HG02571 (cell line): ENCODE data around the gene RBL2.
"Not testable (repeated sequence)": the region's sequence is repeated elsewhere in the genome, so short reads cannot be mapped to it uniquely, and the experiment has no call there.

Experiments used
- ATAC-seq: cut with Tn5 transposase; IDR thresholded peaks from one replicate; pipeline ENCODE4 v1.9.1; 2021; ENCODE audit warnings: mild to moderate bottlenecking, moderate library complexity; ENCODE audit not compliant: unreplicated experiment

Gene RBL2, protein sequence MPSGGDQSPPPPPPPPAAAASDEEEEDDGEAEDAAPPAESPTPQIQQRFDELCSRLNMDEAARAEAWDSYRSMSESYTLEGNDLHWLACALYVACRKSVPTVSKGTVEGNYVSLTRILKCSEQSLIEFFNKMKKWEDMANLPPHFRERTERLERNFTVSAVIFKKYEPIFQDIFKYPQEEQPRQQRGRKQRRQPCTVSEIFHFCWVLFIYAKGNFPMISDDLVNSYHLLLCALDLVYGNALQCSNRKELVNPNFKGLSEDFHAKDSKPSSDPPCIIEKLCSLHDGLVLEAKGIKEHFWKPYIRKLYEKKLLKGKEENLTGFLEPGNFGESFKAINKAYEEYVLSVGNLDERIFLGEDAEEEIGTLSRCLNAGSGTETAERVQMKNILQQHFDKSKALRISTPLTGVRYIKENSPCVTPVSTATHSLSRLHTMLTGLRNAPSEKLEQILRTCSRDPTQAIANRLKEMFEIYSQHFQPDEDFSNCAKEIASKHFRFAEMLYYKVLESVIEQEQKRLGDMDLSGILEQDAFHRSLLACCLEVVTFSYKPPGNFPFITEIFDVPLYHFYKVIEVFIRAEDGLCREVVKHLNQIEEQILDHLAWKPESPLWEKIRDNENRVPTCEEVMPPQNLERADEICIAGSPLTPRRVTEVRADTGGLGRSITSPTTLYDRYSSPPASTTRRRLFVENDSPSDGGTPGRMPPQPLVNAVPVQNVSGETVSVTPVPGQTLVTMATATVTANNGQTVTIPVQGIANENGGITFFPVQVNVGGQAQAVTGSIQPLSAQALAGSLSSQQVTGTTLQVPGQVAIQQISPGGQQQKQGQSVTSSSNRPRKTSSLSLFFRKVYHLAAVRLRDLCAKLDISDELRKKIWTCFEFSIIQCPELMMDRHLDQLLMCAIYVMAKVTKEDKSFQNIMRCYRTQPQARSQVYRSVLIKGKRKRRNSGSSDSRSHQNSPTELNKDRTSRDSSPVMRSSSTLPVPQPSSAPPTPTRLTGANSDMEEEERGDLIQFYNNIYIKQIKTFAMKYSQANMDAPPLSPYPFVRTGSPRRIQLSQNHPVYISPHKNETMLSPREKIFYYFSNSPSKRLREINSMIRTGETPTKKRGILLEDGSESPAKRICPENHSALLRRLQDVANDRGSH

GRCh38 chr16:53434377-53435065, at the start of gene RBL2:
TSS of gene RBL2 (plus strand) at chr16:53434471. CDS start at chr16:53434557, 86 bp downstream.
- peak; percentile 64 for ATAC-seq

GRCh38 chr16:53384610-53385009, 49.7 kb upstream of the RBL2 start:
- ATAC-seq, result not testable (repeated sequence)

DNA sequence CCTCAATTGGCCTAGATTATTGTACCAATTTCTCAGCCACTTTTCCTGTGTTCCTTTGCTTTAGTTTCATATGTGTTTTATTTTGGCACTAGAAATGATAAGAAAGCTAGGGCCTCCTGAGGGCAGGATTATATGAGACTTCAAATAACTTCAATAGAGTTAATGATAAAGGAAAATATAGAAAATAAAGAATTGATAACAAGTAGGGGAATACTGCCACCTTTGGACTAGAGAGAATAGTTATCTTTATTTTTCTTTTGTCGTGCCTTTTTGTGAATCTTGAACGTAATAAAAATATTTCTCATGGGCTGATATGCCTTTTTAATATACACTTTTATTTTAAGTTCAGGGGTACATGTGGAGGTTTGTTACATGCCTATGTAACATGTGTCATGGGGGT, 29.3 kb upstream of the RBL2 start:
- ATAC-seq, result no peak

GRCh38 chr16:53412549-53412948, 21.7 kb upstream of the RBL2 start:
- ATAC-seq, result no peak

DNA sequence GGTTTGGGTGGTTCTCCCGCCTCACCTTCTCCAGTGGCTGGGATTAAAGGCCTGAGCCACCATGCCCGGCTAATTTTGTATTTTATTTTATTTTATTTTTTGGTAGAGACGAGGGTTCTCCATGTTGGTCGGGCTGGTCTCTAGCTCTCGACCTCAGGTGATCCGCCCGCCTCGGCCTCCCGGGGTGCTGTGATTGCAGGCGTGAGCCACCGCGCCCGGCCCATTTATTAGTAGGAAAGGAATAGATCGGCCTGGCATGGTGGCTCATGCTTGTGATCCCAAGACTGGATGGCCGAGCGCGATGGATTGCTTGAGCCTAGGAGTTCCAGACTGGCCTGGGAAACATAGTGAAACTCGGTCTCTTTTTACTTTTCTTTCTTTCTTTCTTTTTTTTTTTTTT, 20.4 kb upstream of the RBL2 start:
- ATAC-seq, result no peak

DNA sequence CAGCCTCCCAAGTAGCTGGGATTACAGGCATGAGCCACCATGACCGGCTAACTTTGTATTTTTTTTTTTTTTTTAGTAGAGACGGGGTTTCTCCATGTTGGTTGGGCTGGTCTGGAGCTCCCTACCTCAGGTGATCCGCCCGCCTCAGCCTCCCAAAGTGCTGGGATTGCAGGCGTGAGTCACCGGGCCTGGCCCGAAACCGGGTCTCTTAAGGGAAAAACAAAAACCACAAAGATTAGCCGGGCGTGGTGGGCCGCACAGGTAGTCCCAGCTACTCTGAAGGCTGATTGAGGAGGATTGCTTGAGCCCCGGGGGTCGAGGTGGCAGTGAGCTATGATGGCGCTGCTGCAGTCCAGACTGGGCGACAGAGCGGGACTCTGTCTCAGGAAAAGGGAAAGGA, 19.9 kb upstream of the RBL2 start:
- ATAC-seq, result no peak

DNA sequence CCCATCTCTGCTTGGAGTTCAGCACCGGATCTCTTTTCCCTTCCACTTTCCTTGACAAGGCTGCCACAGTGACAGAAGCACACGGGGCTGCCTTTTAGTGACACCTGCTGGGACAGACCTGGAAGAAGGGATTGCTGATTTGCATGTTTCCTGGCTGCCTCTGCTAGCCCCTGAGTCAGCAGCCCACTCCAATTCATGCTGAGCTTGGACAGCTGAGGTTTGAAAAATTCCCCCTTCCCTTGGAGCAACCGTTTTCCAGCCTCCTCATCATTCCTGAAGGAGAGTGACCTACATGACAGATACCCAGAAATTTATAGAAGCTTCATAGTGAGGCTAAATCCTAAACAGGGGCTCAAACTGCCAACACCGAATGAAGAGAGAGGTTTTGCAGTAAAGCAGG, 18.8 kb upstream of the RBL2 start:
- no peak for ATAC-seq

- ATAC-seq, result no peak
Observed at GRCh38 chr16:53417011-53417410, 17.3 kb upstream of the RBL2 start.

DNA sequence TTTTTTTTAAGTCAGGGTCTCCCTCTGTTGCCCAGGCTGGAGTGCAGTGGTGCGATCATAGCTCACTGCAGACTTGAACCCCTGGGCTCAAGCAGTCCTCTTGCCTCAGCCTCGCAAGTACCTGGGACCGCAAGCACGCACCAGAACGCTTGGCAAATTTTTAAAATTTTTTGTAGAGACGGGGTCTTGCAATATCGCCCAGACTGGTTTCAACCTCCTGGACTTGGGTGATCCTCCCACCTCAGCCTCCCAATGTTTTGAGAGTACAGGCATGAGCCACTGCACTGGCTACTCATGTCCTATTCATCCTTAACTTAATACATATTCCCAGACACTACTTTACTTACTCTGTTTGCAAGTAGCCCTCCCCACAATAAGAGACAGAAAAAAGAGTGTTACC, 16.3 kb upstream of the RBL2 start:
- no peak for ATAC-seq

GRCh38 chr16:53419383-53419709, 14.9 kb upstream of the RBL2 start:
- not testable (repeated sequence) for ATAC-seq

GRCh38 chr16:53421248-53421647, 13.0 kb upstream of the RBL2 start:
- no peak for ATAC-seq

GRCh38 chr16:53423968-53424367, 10.3 kb upstream of the RBL2 start:
- ATAC-seq, result not testable (repeated sequence)

GRCh38 chr16:53428681-53429080, 5.6 kb upstream of the RBL2 start:
- no peak for ATAC-seq

GRCh38 chr16:53429221-53429943, 4.9 kb upstream of the RBL2 start:
- no peak for ATAC-seq

DNA sequence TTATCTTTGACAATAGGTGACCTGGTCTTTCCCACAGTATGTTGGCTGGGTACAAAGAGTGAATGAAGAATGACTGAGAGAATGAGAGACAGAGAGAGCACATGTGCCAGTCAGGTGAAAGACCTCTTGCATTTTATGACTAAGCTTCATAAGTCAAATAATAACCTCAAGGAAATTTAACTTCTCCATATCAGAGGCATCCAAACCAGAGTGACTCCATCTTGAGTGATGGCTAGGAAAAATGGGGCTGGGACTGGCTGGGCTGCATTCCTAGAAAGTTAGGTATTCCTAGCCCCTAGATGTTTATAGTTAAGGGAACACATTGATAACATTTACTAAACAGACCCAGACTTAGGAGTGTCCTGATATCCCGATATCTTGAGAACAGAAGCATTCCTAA, 3.9 kb upstream of the RBL2 start:
- no peak for ATAC-seq

DNA sequence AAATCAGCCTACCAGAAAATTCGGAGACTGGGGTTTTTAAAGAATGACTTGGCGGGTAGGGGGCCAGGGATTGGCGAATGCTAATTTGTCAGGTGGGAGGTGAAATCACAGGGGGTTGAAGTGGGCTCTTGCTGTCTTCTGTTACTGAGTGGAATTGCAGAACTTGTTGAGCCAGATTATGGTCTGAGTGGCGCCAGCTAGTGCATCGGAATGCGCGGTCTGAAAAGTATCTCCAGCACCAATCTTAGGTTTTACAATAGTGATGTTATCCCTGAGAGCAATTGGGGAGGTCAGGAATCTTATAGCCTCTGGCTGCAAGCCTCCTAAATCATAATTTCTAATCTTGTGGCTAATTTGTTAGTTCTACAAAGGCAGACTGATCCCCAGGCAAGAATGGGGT, 762 bp upstream of the RBL2 start:
- ATAC-seq, result no peak

DNA sequence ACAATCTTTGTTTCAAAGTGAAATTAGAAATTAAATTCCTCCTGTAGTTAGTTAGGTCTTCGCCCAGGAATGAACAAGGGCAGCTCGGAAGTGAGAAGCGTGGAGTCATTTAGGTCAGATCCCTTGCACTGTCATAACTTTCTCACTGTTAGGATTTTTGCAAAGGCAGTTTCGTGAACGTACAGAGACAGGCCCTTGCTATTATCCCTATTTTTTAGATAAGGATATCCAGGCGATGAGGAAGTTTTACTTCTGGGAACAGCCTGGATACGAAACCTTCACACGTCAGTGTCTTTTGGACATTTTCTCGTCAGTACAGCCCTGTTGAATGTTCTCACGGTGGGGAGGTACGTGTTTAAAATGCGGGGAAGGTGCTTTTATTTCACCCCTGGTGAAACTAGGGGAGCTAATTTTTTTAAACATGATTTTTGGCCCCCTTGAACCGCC, 318 bp upstream of the RBL2 start:
- ATAC-seq, result no peak

- ATAC-seq, result peak; percentile 88
Observed at GRCh38 chr16:53435066-53435688, 906 bp downstream of the RBL2 start.

GRCh38 chr16:53440125-53440524, 5.9 kb downstream of the RBL2 start:
- ATAC-seq, result no peak

GRCh38 chr16:53445534-53445933, 11.3 kb downstream of the RBL2 start:
- no peak for ATAC-seq
